HG03571 (cell line): Measurements from ENCODE around the gene LRP8.
"Not testable (repeated sequence)": the region's sequence is repeated elsewhere in the genome, so short reads cannot be mapped to it uniquely, and the experiment has no call there.

Experiments used
- ATAC-seq: cut with Tn5 transposase; IDR thresholded peaks from one replicate; pipeline ENCODE4 v1.9.1; 2021; ENCODE audit not compliant: unreplicated experiment

LRP8 gene

DNA sequence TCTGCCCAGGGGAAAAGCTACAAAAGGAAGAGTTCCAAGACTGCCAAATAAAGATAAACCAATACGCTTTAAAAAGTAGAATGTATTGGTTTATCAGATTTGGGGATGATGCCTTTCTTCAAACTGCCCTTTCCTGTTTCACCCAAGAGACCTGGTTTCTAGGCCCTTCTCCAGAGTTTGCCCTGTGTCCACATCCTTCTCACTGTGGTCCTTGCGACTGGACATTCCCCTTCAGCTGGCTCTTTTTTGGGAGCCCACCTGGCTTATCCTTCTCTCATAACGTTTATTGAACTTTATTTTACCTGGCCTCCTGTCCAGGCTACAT is 106.9 kb downstream of the LRP8 start:
- no peak for ATAC-seq

DNA sequence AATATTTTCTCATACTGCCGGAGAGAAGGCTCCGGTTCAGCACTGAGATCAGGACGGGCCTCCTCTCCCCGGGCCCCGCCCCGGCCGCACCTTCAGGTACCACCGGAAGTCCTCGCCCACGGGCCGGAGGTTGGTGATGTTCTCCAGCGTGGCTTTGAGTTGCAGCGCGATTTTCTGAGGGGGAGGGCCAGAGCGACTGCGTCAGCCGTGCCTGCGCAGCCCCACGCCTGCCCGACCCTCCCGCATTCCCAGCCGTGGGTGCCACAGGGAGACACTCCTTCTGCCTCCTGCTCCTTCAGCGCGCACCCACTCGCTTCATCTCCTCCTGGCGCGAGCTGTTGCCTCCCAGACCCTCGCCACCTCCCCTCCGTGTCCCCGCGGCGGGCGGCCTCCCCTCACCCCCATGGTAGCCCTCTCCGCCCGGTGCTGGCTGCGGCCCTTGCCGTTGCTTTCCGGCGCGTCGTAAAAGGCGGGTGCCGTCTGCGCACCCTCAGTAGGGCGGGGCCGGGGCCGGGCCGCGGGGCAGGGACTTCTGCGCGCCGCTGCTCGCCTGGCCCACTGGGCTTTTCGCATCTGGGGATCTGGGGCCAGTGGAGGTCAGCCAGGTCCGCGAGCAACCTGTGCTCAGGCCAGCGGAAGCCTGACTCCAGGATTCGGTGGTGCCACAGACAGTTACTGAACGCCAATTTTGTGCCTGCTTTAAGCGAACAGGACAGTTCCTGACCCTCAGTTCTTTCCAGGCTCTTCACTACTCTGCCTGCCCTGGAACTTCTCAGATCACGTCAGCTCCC is 107.5 kb downstream of the LRP8 start, which contains the start of gene CZIB:
CZIB (minus strand) TSS at position 464 of the 791 bp plus-strand sequence; CDS start at position 405, 59 bp downstream.
- peak; percentile 90 for ATAC-seq

DNA sequence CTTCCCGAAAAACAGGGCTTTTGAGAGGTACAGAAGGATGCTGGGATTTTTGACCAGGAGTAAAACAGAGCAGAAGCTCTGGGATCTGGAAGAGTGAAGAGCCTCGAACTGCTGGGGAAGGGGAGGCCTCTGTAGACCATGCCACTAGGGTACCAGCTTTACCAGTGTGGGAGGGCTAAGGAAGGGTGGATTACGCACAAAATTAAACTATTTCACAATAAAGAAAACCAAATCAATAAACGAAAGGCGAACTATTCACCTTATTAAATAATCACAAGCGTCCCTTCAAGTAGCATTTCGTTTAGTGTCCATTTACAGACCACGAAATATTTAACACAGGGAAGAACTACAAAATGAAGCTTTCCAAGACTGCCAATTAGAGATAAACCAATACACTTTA is 108.2 kb downstream of the LRP8 start:
- no peak for ATAC-seq

GRCh38 chr1:53218201-53218600 is 109.7 kb downstream of the LRP8 start:
- ATAC-seq, result no peak

DNA sequence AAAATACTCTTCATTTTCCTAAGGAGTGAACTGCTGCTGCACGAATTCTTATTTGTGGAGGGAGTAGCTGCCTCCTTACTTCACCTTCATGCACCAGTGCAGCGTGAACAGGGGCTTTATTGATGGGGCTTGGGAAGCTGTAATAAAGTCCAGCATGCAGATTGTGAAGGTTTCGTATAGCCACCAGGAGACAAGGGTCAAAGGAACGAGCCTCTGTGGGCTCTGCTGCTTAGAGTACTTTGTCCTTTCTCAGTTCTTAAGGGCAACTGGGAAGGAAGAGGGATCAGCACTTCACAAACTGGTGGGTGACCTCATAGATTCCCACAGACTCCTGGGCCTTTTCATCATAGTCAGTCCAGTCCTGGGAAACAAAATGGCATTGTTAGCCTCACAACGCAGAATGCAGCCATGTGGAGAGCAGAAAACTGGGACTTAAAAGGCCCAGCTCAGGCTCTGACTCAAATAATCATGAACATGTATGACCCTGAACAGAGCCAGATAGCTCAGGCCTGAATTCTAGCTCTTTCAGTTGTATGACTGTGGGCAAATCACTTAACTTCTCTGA is 113.4 kb downstream of the LRP8 start:
- no peak for ATAC-seq

- ATAC-seq, result no peak
Observed at GRCh38 chr1:53210954-53211353, 116.9 kb downstream of the LRP8 start.

DNA sequence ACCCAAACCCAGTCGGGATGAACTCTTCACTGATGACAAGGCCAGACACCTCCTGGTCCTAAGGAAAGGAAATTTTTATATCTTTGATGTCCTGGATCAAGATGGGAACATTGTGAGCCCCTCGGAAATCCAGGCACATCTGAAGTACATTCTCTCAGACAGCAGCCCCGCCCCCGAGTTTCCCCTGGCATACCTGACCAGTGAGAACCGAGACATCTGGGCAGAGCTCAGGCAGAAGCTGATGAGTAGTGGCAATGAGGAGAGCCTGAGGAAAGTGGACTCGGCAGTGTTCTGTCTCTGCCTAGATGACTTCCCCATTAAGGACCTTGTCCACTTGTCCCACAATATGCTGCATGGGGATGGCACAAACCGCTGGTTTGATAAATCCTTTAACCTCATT is 117.5 kb downstream of the LRP8 start:
- no peak for ATAC-seq

- ATAC-seq, result no peak
Observed at GRCh38 chr1:53207726-53208125, 120.1 kb downstream of the LRP8 start.

- ATAC-seq, result no peak
Observed at GRCh38 chr1:53206735-53207379, 121.0 kb downstream of the LRP8 start.

- not testable (repeated sequence) for ATAC-seq
Observed at GRCh38 chr1:53206083-53206685, 121.7 kb downstream of the LRP8 start.

DNA sequence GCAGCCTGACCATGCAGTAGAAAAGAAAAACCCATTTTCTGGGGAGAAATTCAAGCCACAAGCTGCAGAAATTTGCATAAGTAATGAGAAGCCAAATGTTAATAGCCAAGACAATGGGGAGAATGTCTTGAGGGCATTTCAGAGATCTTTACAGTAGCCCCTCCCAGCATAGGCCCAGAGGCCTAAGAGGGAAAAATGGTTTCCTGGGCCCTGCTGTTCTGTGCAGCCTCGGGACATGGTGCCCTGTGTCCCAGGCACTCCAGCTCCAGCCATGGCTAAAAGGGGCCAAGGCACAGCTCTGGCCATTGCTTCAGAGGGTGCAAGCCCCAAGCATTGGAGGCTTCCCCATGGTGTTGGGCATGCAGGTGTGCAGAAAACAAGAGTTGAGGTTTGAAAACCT is 122.4 kb downstream of the LRP8 start:
- ATAC-seq, result not testable (repeated sequence)

GRCh38 chr1:53203466-53203865 is 124.4 kb downstream of the LRP8 start:
- no peak for ATAC-seq

- no peak for ATAC-seq
Observed at GRCh38 chr1:53198241-53198651, 129.6 kb downstream of the LRP8 start.

- no peak for ATAC-seq
Observed at GRCh38 chr1:53197291-53198200, 130.3 kb downstream of the LRP8 start.

DNA sequence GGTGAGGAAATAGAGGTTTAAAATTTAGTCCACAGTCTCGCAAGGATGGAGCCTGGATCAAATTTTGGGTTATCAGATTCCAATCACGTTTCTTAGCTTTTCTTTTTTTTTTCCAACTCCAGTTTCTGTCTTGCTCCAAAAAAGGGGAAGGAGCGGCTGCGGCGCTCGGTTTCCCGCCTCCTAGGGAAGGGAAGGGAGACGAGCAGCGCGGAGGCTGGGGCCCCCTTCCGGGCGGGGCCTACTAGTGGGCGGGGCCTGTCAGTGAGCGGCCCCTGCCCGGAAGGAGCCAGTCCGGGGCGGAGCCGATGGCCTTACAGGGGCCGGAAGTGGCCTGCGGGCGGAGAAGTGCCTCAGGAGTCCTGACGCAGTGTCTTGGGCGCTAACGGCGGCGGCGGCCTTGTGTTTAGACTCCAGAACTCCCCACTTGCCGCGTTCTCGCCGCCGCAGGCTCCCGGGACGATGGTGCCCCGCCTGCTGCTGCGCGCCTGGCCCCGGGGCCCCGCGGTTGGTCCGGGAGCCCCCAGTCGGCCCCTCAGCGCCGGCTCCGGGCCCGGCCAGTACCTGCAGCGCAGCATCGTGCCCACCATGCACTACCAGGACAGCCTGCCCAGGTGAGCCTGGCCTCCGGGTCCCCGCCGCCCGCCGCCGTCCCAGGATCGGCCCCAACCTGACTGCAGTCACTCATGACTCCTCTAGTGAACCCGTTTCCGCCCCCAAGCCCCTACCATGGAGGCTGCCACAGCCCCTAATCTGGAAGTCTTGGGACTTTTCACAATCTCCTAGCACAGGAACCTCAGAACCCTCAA is 131.2 kb downstream of the LRP8 start, which contains the start of gene CPT2:
CPT2 (plus strand) TSS at position 340 of the 806 bp plus-strand sequence; CDS start at position 460, 120 bp downstream.
- peak; percentile 99 for ATAC-seq

DNA sequence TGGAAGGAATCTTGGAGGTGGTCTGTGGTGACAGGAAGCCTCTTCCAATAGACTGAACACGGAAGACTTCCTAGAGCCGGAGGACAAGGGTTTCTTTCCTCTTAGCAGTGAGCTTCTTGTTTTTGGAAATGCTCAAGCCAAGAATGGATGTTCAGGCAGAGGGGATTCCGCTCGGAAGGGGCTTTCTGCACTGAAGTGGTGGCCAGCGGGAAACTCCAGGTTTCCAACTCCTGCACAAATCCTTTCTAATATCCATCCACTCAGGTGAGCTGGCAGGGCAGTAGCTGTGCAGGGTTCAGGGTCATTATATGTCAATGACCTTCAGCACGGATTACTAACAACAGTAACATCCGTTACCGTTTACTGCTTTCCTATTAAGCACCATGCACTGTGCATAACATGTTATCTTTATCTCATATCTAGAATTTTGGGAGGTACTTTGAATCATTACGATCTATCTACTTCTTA is 131.8 kb downstream of the LRP8 start:
- ATAC-seq, result no peak

GRCh38 chr1:53195246-53196016 is 132.4 kb downstream of the LRP8 start:
- no peak for ATAC-seq
